Epithelial cell of esophagus (primary cell): ENCODE results near the gene CADM1.

Experiments
- DNase-seq: peaks from one replicate; pipeline ENCODE4 v3.0.0; 2010; ENCODE audit warnings: low read depth
- H3K4me3 ChIP-seq: 2 replicates; pipeline ENCODE4 v1.5.1; 2011; ENCODE audit warnings: mild to moderate bottlenecking, low read length, control low read depth
- TF ChIP-seq, protein P1 (sequence below): IDR thresholded peaks from 2 replicates; pipeline ENCODE4 v1.5.1; 2011; ENCODE audit warnings: low read depth, mild to moderate bottlenecking, low read length, control low read depth, inconsistent platforms; ENCODE audit not compliant: insufficient read depth; ENCODE audit errors: missing control alignments

Gene CADM1

DNA sequence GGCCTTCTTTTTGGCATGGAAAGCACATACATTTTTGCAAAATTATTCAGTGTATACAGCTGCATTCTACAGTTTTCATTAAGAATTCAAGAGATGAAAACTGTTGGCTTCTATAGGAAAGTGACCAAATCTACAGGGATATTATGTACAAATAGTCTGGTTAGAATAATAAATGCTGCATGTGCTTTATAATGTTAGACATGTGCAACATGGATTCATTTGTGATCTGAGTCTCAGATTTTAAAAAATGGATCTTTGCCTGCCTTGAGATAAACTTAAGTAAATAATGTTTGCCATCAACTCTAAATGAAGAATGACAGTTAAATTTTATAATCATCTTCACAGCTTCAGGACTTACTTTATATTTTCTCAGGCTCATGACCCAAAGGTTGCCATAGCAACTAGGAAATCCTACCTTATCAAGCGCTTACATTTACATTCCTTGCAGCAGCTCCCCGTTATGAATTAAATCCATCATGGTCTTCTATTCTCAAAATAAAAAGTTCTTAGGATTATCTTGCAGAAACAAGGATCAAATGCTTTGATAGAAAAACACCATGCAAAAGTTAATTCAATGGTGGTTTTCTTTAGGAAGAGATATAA is 200.2 kb downstream of the CADM1 start:
- no peak for DNase-seq
- TF ChIP-seq, protein P1, sequence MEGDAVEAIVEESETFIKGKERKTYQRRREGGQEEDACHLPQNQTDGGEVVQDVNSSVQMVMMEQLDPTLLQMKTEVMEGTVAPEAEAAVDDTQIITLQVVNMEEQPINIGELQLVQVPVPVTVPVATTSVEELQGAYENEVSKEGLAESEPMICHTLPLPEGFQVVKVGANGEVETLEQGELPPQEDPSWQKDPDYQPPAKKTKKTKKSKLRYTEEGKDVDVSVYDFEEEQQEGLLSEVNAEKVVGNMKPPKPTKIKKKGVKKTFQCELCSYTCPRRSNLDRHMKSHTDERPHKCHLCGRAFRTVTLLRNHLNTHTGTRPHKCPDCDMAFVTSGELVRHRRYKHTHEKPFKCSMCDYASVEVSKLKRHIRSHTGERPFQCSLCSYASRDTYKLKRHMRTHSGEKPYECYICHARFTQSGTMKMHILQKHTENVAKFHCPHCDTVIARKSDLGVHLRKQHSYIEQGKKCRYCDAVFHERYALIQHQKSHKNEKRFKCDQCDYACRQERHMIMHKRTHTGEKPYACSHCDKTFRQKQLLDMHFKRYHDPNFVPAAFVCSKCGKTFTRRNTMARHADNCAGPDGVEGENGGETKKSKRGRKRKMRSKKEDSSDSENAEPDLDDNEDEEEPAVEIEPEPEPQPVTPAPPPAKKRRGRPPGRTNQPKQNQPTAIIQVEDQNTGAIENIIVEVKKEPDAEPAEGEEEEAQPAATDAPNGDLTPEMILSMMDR, result no peak
- H3K4me3 ChIP-seq, result no peak overlapping the region

DNA sequence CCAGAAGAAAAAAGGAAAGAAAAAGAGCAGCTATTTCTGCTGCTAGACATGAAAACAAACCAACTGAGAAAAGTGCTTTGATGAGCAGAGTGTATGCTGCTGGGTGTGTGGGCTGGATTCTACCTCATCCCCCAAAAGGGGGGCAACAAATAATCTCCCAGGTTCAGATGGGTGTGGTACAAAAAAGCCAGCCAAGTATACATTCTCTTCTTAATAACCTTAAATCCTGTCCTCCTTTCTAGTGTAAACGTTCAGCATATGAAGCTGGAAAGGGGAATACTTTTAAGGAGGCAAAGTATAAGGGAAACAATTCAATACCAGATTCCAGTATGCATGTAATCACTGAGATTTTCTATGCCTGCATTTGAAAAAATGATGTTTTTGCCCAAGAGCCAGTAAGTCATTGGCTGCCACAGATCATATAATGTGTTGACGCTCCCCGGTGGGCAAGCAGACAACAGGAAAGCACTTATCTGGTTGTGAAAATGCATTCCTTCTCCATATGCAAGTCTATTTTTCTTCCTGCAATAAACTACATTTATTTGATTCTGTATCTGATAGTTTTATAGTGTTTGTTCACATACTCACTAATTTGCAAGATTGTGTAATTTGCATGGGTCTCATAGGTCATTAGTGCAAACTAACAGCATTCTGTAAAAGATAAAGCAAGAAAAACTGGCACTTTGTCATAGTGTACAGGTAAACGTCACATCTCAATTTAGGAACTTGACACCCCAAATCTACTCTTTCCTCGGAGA is 201.1 kb downstream of the CADM1 start:
- TF ChIP-seq, protein P1, result no peak
- no peak for DNase-seq
- no peak overlapping the region for H3K4me3 ChIP-seq

GRCh38 chr11:115300660-115301428 is 203.4 kb downstream of the CADM1 start:
- H3K4me3 ChIP-seq, result no peak overlapping the region
- TF ChIP-seq, protein P1, result no peak
- DNase-seq, result no peak

DNA sequence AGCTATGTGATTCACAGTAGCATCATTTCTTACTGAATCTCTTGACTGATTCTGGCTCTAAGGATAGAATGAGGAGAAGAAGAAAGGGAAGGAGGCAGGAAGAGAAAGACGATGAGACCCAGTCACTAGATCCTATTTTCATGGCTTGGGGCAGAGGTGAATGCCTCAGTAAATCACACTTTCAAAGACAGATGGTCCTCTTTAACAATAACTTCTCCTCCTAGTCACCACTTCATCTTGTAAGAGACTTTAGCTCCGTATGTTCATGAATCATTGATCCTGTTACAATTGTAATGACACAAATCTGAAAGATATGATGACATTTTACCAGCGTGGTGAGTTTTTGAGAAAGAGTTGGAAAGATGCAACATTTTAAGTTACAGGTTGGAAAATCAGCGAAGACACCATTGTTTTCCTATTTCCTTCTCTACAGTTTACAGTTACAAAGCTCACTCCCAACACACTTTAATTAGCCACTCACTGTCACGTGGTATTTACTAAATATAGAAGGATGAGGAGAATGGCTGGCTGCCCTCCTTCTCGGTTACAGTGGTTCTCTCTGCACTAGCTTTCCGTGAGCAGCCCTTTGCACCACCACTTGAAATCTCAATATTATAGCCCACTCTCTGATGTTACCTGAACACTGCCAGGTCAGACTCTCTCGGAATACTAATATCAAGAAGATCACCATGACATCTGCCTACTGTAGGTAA is 205.8 kb downstream of the CADM1 start:
- DNase-seq, result no peak
- TF ChIP-seq, protein P1, result no peak
- no peak overlapping the region for H3K4me3 ChIP-seq

DNA sequence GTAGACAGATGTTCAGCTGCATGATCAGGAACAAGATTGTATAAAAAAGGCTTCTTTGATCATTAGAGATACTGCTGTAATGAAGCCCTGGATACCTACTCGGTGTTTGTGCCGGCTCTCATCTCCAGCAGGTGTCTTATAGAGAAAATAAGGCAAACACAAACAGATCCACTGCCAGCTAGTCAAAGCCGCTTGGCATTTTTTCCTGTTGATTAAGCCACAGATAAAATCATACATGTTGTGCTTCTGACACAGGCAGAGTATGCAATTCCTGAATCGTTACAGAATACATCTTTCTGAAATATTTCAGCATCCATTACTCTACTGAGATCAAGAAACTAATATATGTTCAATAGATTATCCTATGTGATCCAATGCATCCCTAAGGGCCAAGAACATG is 206.9 kb downstream of the CADM1 start:
- DNase-seq, result no peak
- no peak overlapping the region for H3K4me3 ChIP-seq
- TF ChIP-seq, protein P1, result no peak

GRCh38 chr11:115291325-115291724 is 212.9 kb downstream of the CADM1 start:
- TF ChIP-seq, protein P1, result no peak
- no peak for DNase-seq
- H3K4me3 ChIP-seq, result no peak overlapping the region
